ENCODE results near the gene NIPBL.
"Not testable (repeated sequence)": the region's sequence is repeated elsewhere in the genome, so short reads cannot be mapped to it uniquely, and the experiment has no call there.

Gene NIPBL

DNA sequence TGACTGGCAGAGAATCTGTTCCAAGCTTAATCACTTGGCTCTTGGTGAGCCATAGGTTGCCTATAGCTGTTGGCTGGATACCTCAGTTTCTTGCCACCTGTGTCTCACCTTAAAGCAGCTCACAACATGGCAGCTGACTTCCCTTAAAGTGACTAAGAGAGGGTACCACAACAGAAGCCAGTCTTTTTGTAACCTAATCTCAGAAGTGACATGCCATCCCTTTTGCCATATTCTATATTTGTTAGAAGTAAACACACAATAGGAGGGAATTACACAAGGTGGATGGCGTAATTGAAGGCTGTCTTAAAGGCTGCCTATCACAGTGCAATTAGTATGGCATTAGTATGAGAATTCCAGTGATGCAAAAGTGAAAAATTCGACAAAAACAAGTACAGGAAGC is 28.1 kb downstream of the NIPBL start:
- no peak overlapping the region for H3K4me3 ChIP-seq (ENCODE audit: low read depth, low read length)
- DNase-seq (ENCODE audit: low read depth) = peak; percentile 15
- TF ChIP-seq, protein P1, sequence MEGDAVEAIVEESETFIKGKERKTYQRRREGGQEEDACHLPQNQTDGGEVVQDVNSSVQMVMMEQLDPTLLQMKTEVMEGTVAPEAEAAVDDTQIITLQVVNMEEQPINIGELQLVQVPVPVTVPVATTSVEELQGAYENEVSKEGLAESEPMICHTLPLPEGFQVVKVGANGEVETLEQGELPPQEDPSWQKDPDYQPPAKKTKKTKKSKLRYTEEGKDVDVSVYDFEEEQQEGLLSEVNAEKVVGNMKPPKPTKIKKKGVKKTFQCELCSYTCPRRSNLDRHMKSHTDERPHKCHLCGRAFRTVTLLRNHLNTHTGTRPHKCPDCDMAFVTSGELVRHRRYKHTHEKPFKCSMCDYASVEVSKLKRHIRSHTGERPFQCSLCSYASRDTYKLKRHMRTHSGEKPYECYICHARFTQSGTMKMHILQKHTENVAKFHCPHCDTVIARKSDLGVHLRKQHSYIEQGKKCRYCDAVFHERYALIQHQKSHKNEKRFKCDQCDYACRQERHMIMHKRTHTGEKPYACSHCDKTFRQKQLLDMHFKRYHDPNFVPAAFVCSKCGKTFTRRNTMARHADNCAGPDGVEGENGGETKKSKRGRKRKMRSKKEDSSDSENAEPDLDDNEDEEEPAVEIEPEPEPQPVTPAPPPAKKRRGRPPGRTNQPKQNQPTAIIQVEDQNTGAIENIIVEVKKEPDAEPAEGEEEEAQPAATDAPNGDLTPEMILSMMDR (conservative IDR thresholded peaks at IDR 0.05; ENCODE audit: low read depth, low read length) = no peak

DNA sequence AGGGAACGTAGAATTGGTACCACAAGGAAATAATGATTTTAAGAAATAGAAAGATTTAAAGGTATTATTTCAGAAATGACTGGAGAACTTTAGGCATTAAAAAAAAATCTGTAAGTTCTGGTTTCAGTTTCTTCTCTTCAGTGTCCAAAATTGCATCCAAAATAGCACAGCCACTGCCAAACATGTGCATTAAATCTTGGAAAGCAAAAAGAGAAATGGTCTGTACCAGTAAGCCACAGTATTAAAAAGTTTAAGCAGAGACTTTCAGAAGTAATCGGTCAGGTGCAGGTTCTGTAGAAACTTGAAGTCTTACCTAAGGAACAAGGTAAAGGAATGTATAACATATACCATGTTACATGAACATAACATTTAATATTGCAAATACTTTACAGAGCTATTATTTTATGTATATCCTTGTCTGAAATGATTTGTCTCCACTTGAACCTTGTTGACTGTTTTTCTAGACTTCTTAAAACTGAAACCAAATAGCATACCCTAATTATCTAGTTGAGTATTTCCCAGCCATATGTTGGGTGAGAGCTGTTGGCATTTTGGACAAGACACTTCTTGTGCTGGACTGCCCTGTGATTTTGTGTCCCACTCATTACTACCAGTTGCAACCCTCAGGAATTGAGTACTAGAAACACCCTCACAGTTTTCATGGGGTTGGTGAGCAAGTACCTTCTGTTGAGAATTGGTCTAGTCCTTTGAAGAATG is 32.1 kb downstream of the NIPBL start:
- no peak for DNase-seq (ENCODE audit: low read depth)
- H3K4me3 ChIP-seq (ENCODE audit: low read depth, low read length) = no peak overlapping the region
- TF ChIP-seq, protein P1 (conservative IDR thresholded peaks at IDR 0.05; ENCODE audit: low read depth, low read length) = no peak

DNA sequence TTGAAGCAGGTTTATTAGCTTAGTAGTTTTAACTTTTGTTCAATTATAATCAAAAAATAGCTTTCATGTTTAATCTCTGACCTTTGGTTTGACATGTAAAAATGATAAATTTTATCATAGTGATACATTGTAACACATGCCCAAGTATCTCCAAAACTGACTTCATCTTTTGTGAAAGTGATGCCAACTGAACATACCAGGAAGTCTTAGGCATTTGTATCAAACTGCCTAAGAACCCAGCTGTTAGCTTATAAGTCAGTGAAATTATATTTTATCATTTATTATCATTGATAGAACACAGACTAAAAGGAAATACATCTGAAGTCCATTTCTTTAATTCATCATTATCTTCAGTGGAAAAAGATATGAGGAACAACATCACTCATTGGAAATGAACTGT is 39.1 kb downstream of the NIPBL start:
- TF ChIP-seq, protein P1 (conservative IDR thresholded peaks at IDR 0.05; ENCODE audit: low read depth, low read length) = no peak
- no peak overlapping the region for H3K4me3 ChIP-seq (ENCODE audit: low read depth, low read length)
- no peak for DNase-seq (ENCODE audit: low read depth)

DNA sequence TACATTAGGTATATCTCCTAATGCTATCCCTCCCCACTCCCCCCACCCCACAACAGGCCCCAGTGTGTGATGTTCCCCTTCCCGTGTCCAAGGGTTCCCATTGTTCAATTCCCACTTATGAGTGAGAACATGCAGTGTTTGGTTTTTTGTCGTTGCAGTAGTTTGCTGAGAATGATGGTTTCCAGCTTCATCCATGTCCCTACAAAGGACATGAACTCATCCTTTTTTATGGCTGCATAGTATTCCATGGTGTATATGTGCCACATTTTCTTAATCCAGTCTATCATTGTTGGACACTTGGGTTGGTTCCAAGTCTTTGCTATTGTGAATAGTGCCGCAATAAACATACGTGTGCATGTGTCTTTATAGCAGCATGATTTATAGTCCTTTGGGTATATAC is 40.0 kb downstream of the NIPBL start:
- H3K4me3 ChIP-seq (ENCODE audit: low read depth, low read length); DNase-seq (ENCODE audit: low read depth): not testable (repeated sequence)

DNA sequence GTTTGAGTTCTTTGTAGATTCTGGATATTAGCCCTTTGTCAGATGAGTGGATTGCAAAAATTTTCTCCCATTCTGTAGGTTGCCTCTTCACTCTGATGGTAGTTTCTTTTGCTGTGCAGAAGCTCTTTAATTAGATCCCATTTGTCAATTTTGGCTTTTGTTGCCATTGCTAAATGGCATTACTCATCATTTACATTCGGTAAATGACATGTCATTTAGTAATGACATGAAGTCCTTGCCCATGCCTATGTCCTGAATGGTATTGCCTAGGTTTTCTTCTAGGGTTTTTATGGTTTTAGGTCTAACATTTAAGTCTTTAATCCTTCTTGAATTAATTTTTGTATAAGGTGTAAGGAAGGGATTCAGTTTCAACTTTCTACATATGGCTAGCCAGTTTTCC is 40.8 kb downstream of the NIPBL start:
- not testable (repeated sequence) for H3K4me3 ChIP-seq (ENCODE audit: low read depth, low read length); DNase-seq (ENCODE audit: low read depth)

DNA sequence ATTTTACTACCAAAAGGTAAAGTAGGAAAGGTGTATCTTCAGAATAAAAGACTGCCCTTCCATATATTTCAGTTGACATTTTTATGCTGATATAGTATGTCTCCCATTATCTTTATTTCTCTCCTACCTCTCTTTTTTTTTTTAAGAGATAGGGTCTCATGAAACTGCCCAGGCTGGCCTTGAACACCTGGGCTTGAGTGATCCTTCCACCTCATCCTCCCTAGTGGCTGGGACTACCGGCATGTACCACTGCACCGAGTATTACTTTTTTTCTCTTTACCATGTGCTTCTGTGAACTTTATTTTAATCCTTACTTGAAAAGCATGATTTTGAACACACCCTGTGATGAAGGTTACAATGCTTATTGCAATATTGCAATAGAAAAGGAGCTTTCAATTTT is 42.7 kb downstream of the NIPBL start:
- TF ChIP-seq, protein P1 (conservative IDR thresholded peaks at IDR 0.05; ENCODE audit: low read depth, low read length) = no peak
- no peak for DNase-seq (ENCODE audit: low read depth)
- no peak overlapping the region for H3K4me3 ChIP-seq (ENCODE audit: low read depth, low read length)

DNA sequence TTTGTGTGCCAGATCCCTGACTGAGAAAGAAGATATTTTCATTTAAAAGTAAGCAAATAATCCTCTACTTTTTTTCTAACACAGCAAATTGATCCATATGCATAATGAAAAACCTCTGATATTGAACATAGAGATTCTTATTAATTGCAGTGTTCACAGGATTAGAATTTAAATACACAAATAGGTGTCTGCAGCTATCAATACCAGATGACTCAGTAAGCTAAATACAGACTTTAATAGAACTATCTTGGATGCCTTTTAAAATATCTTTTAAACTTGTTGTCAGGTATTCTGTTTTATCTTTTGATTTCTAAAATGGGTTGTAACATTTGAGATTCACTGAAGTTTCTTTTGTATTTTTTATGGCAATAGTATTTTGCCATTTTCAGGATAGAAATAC is 43.1 kb downstream of the NIPBL start:
- H3K4me3 ChIP-seq (ENCODE audit: low read depth, low read length) = no peak overlapping the region
- TF ChIP-seq, protein P1 (conservative IDR thresholded peaks at IDR 0.05; ENCODE audit: low read depth, low read length) = no peak
- no peak for DNase-seq (ENCODE audit: low read depth)

DNA sequence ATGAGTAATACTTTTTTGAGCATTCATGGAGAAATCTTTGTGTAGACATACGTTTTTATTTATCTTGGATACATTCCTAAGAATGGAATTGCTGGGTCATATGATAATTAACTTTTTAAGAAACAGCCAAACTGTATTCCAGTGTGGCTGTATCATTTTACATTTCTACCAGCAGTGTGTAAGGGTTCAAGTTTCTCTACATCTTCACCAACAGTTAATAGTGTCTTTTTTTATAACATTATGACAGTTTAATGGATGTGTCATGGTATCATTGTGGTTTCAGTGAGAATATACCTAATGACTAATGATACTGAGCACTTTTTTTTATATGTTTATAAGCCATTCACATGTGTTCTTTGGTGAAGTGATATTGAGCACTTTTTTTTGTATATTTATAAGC is 52.4 kb downstream of the NIPBL start:
- peak; percentile 69 for DNase-seq (ENCODE audit: low read depth)

More for the DNA sequence above, 52.4 kb downstream of the NIPBL start:
- TF ChIP-seq, protein P1 (conservative IDR thresholded peaks at IDR 0.05; ENCODE audit: low read depth, low read length) = no peak
- no peak overlapping the region for H3K4me3 ChIP-seq (ENCODE audit: low read depth, low read length)
